ENCODE measurements around the gene RASA2. TPM values are rescaled to one million over a fixed set of nuclear protein-coding genes. Genes with fewer than 3 reads are reported as not detected.

Gene RASA2
- total RNA-seq, 4 donors from 2014 or later = 10.6 to 15.5 (median 14.8) TPM

DNA sequence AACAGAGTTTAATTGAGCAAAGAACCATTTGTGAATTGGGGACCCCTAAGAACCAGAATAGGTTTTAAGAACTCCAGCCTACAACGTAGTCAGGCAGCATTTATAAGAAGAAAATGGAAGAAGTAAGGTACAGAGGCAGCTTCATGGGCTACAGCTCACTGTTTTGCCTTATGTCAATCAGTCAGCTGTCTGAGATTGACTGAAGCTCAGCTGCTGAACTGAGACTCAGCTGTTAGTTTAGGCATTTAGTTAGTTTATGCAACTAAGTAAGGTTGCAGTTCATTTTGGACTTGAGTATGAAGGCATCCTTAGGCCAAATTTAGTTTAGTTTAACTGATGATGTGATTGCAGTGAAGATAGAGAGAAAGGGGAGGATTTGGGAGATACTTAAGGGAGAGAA lies 34.1 kb upstream of the RASA2 start:
- peaks cover 6 to 56% (median 11%) of the 10 kb centered on the region in 3 donors for H3K4me1 ChIP-seq
- H3K27me3 ChIP-seq = no peaks in the 10 kb centered on the region
- WGBS, 2 donors (ENCODE audit: low coverage in 1 of 2) = 70 to 88% methylated on average over 1 of the region's 1 CpG
- H3K4me3 ChIP-seq = no peak overlapping the region
- no peaks in the 10 kb centered on the region for H3K9me3 ChIP-seq
- ATAC-seq = no peak
- peaks cover 0 to 2% of the 10 kb centered on the region in 2 donors for H3K36me3 ChIP-seq
- TF ChIP-seq POLR2AphosphoS5 (IDR thresholded peaks at IDR 0.05) = no peak
- no peak for TF ChIP-seq POLR2A (IDR thresholded peaks at IDR 0.05)
- TF ChIP-seq, protein P1, sequence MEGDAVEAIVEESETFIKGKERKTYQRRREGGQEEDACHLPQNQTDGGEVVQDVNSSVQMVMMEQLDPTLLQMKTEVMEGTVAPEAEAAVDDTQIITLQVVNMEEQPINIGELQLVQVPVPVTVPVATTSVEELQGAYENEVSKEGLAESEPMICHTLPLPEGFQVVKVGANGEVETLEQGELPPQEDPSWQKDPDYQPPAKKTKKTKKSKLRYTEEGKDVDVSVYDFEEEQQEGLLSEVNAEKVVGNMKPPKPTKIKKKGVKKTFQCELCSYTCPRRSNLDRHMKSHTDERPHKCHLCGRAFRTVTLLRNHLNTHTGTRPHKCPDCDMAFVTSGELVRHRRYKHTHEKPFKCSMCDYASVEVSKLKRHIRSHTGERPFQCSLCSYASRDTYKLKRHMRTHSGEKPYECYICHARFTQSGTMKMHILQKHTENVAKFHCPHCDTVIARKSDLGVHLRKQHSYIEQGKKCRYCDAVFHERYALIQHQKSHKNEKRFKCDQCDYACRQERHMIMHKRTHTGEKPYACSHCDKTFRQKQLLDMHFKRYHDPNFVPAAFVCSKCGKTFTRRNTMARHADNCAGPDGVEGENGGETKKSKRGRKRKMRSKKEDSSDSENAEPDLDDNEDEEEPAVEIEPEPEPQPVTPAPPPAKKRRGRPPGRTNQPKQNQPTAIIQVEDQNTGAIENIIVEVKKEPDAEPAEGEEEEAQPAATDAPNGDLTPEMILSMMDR (IDR thresholded peaks at IDR 0.05) = no peak
- TF ChIP-seq EP300 (IDR thresholded peaks at IDR 0.05) = no peak
- H3K27ac ChIP-seq = no peak overlapping the region

DNA sequence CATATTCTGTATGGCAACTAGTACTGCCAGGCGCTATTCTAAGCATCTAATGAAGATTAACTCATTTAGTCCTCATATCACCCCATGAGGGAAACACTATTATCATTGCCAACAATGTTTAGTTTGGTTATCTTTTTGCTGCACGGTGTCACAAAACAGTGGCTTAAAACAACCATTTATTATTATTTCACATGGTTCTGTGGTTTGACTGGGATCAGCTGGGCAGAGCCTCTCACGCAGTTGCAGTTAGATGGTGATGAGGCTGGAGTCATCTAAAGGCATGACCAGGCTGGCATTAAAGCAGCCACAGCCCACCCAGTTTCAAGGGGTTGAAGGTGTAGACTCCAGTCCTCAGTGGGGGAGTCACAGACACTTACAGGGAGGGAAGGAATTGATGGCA lies 32.8 kb upstream of the RASA2 start:
- ATAC-seq = no peak
- Histone ChIP-seq H3K27ac (no peak overlapping the region), H3K4me1 (peaks cover 5 to 43% (median 6%) of the 10 kb centered on the region in 3 donors), H3K27me3 (no peaks in the 10 kb centered on the region), H3K9me3 (no peaks in the 10 kb centered on the region), H3K36me3 (no peaks in the 10 kb centered on the region), H3K4me3 (no peak overlapping the region)
- no peak for TF ChIP-seq POLR2A (IDR thresholded peaks at IDR 0.05)
- TF ChIP-seq POLR2AphosphoS5 (IDR thresholded peaks at IDR 0.05) = no peak
- TF ChIP-seq, protein P1 (IDR thresholded peaks at IDR 0.05) = no peak
- TF ChIP-seq EP300 (IDR thresholded peaks at IDR 0.05) = no peak
- WGBS, 2 donors (ENCODE audit: low coverage in 1 of 2) = 61 to 74% methylated on average over 2 of the region's 3 CpGs

DNA sequence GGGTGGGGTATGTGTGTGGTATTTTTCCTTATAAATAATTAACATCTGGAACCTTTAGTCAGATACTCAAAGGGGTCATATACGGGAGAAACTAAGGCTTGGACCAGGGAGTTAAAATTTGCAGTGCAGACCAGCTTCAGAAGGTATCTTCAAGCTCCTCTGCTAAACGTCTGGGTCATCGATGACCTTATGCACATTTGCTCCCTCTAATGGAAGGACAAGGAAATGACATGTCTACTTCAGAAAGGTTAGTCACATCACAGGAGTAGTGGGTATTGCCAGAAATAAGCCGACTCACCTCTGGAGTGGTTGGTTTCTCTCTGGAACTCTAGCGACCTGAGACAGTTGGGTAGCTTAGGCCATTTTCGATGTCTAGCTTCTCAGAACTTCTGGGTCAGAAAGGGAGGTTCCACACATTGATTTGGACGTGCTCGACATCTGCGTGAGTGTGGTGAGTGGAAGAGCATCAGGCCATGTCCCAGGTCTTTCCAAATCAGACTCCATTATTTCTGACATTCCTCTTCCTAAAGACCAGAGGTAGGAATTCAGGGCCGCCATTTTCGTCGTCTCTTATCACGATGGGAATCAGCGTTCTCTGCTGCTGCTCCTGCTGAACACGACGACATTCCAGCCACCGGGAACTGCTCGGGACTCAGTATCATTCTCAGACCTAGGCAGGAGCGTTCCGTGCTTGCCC lies 31.8 kb upstream of the RASA2 start:
- no peaks in the 10 kb centered on the region for H3K36me3 ChIP-seq
- H3K9me3 ChIP-seq = no peaks in the 10 kb centered on the region
- peak; percentile 53 for ATAC-seq
- no peak overlapping the region for H3K4me3 ChIP-seq
- no peak overlapping the region for H3K27ac ChIP-seq
- TF ChIP-seq, protein P1 (IDR thresholded peaks at IDR 0.05) = peak; percentile 72 to 78 (median 76)
- TF ChIP-seq POLR2AphosphoS5 (IDR thresholded peaks at IDR 0.05) = no peak
- TF ChIP-seq EP300 (IDR thresholded peaks at IDR 0.05) = no peak
- no peak for TF ChIP-seq POLR2A (IDR thresholded peaks at IDR 0.05)
- H3K4me1 ChIP-seq = peaks cover 1 to 36% (median 6%) of the 10 kb centered on the region in 3 donors
- 40 to 42% methylated on average over 3 to 5 of the region's 20 CpGs for WGBS, 2 donors (ENCODE audit: low coverage in 1 of 2)
- H3K27me3 ChIP-seq = no peaks in the 10 kb centered on the region

DNA sequence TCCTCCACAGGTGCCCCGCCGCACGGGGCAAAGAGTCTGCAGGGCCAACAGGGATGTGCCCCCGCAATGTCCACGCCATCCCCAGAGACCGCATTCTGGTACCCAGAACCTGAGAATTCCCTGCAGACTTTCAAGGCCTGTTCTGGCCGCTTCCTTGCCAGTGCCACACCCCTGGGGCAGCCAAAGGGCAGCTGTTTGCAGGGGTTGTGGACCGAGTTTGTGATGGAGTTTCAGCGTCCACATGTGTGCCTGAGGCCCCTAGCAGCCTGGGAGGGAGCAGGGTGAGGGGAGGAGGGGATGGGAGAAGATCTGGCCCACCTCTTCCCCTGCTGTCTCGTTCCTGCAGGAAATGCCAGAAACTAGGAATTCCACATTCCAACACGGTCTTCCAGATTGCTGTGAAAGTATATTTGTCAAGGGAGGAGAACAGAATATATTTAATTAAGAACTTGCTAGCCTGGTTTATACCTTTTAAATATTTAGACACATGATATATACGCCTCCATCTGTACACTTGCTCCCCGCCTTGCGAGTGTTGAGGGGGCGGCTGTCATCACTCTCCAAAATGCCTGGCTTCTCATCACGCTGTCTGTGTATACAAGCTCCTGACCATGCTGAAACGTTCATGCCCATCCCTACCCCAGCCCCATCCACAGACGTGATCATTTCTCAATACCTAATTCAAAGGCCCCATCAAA lies 31.1 kb upstream of the RASA2 start:
- no peak for ATAC-seq
- no peak overlapping the region for H3K4me3 ChIP-seq
- H3K27ac ChIP-seq = peak overlapping the region in 1 of 4 donors; percentile 7
- H3K27me3 ChIP-seq = no peaks in the 10 kb centered on the region
- 47 to 64% methylated on average over 9 to 18 of the region's 18 CpGs for WGBS, 2 donors (ENCODE audit: low coverage in 1 of 2)
- no peaks in the 10 kb centered on the region for H3K9me3 ChIP-seq
- TF ChIP-seq POLR2A (IDR thresholded peaks at IDR 0.05) (no peak), POLR2AphosphoS5 (IDR thresholded peaks at IDR 0.05) (no peak), EP300 (IDR thresholded peaks at IDR 0.05) (no peak)
- TF ChIP-seq, protein P1 (IDR thresholded peaks at IDR 0.05) = no peak
- H3K4me1 ChIP-seq = peaks cover 0 to 34% (median 6%) of the 10 kb centered on the region in 3 donors
- no peaks in the 10 kb centered on the region for H3K36me3 ChIP-seq

DNA sequence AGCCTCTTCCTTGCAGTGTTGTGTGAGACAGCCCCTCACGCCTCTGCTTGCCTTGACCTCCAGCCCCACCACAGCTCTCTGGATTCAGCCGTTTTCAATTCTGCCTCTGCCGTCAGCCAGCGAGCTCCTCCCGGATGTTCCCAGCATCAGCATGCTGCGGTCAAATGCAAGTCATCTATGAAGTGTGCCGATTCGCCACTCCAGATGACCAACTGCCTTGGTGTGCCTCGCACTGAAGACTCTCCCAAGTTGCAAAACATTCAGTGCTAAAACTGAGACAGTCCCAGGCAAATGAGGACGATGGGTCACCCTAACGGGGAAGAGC lies 30.6 kb upstream of the RASA2 start:
- H3K27me3 ChIP-seq = no peaks in the 10 kb centered on the region
- no peaks in the 10 kb centered on the region for H3K9me3 ChIP-seq
- peak overlapping the region in 1 of 4 donors; percentile 7 for H3K27ac ChIP-seq
- TF ChIP-seq, protein P1 (IDR thresholded peaks at IDR 0.05) = no peak
- no peak for TF ChIP-seq POLR2AphosphoS5 (IDR thresholded peaks at IDR 0.05)
- TF ChIP-seq EP300 (IDR thresholded peaks at IDR 0.05) = no peak
- no peak for TF ChIP-seq POLR2A (IDR thresholded peaks at IDR 0.05)
- ATAC-seq = no peak
- no peaks in the 10 kb centered on the region for H3K36me3 ChIP-seq
- no peak overlapping the region for H3K4me3 ChIP-seq
- H3K4me1 ChIP-seq = peaks cover 0 to 30% (median 6%) of the 10 kb centered on the region in 3 donors
- WGBS, 2 donors (ENCODE audit: low coverage in 1 of 2) = 54 to 66% methylated on average over 2 to 3 of the region's 11 CpGs
